Measurements from ENCODE around the gene GRIN1. TPM values are rescaled to one million over a fixed set of nuclear protein-coding genes. Genes with fewer than 3 reads are reported as not detected.

Gene GRIN1
- total and polyA plus RNA-seq, 2 of the 13 experiments (the other 11 are each of a cell fraction or from before 2014, with no cell fraction given) = 0.13 TPM; not detected in 1

GRCh38 chr9:137200311-137201204, 61.6 kb downstream of the GRIN1 start, which contains the start of gene TPRN (continued):
- no peak for TF ChIP-seq RFX3 (CRISPR knock-in tag; IDR thresholded peaks at IDR 0.05)
- TF ChIP-seq, protein P1, sequence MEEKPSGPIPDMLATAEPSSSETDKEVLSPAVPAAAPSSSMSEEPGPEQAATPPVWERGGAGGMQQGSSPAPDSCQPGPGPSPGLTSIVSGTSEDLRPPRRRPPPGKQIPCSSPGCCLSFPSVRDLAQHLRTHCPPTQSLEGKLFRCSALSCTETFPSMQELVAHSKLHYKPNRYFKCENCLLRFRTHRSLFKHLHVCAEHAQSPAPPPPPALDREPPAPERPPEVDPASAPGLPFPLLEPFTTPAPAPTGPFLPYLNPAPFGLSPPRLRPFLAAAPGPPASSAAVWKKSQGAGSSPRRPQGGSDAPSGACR (CRISPR knock-in tag; IDR thresholded peaks at IDR 0.05) = peak; percentile 70; the same call in 1 of the 2 replicates
- TF ChIP-seq, protein P2, sequence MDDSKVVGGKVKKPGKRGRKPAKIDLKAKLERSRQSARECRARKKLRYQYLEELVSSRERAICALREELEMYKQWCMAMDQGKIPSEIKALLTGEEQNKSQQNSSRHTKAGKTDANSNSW (CRISPR knock-in tag; IDR thresholded peaks at IDR 0.05; ENCODE audit: borderline replicate concordance) = no peak
- TF ChIP-seq, protein P3, sequence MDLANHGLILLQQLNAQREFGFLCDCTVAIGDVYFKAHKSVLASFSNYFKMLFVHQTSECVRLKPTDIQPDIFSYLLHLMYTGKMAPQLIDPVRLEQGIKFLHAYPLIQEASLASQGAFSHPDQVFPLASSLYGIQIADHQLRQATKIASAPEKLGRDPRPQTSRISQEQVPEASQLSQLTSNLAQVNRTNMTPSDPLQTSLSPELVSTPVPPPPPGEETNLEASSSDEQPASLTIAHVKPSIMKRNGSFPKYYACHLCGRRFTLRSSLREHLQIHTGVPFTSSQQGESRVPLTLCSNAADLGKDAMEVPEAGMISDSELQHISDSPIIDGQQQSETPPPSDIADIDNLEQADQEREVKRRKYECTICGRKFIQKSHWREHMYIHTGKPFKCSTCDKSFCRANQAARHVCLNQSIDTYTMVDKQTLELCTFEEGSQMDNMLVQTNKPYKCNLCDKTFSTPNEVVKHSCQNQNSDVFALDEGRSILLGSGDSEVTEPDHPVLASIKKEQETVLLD (CRISPR knock-in tag; IDR thresholded peaks at IDR 0.05; ENCODE audit: low read depth) = peak; percentile 91
- no peak for TF ChIP-seq SYNCRIP (IDR thresholded peaks at IDR 0.05; ENCODE audit: insufficient read depth, low read depth, low read length)
- TF ChIP-seq MBNL3 (CRISPR knock-in tag; conservative IDR thresholded peaks at IDR 0.05) = no peak
- TF ChIP-seq ZFP36 (IDR thresholded peaks at IDR 0.05; ENCODE audit: borderline replicate concordance, low read depth, low read length, partially characterized antibody) = no peak
- peak; percentile 87; the same call in 1 of the 2 replicates for TF ChIP-seq DMAP1 (CRISPR knock-in tag; IDR thresholded peaks at IDR 0.05)
- no peak for TF ChIP-seq NR1H2 (CRISPR knock-in tag; IDR thresholded peaks at IDR 0.05; ENCODE audit: borderline replicate concordance, low read depth)
- TF ChIP-seq, protein P4, sequence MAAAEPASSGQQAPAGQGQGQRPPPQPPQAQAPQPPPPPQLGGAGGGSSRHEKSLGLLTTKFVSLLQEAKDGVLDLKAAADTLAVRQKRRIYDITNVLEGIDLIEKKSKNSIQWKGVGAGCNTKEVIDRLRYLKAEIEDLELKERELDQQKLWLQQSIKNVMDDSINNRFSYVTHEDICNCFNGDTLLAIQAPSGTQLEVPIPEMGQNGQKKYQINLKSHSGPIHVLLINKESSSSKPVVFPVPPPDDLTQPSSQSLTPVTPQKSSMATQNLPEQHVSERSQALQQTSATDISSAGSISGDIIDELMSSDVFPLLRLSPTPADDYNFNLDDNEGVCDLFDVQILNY (CRISPR knock-in tag; conservative IDR thresholded peaks at IDR 0.05) = 0 out of 2 replicates have a peak, but pooled peaks have one; percentile 29
- TF ChIP-seq ETV5 (CRISPR knock-in tag; IDR thresholded peaks at IDR 0.05; ENCODE audit: borderline replicate concordance) = peak; percentile 91
- TF ChIP-seq KLF9 (CRISPR knock-in tag; IDR thresholded peaks at IDR 0.05; ENCODE audit: low read depth) = peak; percentile 60; the same call in 1 of the 2 replicates
- no peak for TF ChIP-seq SRSF9 (IDR thresholded peaks at IDR 0.05; ENCODE audit: borderline replicate concordance, insufficient read depth, low read depth, low read length, poor library complexity, severe bottlenecking)
- no peak for TF ChIP-seq HOXD1 (CRISPR knock-in tag; IDR thresholded peaks at IDR 0.05)
- peak; percentile 95 for TF ChIP-seq ZNF772 (CRISPR knock-in tag; IDR thresholded peaks at IDR 0.05)
- TF ChIP-seq ZNF790 (CRISPR knock-in tag; IDR thresholded peaks at IDR 0.05; ENCODE audit: borderline replicate concordance) = peak; percentile 87; the same call in 1 of the 2 replicates
- no peak for TF ChIP-seq ZNF557 (CRISPR knock-in tag; IDR thresholded peaks at IDR 0.05)
- TF ChIP-seq, protein P5, sequence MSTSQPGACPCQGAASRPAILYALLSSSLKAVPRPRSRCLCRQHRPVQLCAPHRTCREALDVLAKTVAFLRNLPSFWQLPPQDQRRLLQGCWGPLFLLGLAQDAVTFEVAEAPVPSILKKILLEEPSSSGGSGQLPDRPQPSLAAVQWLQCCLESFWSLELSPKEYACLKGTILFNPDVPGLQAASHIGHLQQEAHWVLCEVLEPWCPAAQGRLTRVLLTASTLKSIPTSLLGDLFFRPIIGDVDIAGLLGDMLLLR (CRISPR knock-in tag; IDR thresholded peaks at IDR 0.05) = no peak; the same call in 1 of the 2 replicates
- peak; percentile 75; the same call in 1 of the 2 replicates for TF ChIP-seq ZKSCAN8 (CRISPR knock-in tag; IDR thresholded peaks at IDR 0.05; ENCODE audit: borderline replicate concordance)
- no peak for TF ChIP-seq ZNF550 (CRISPR knock-in tag; IDR thresholded peaks at IDR 0.05; ENCODE audit: borderline replicate concordance)
- no peak for TF ChIP-seq ZNF30 (CRISPR knock-in tag; IDR thresholded peaks at IDR 0.05)
- no peak for TF ChIP-seq ZNF878 (CRISPR knock-in tag; IDR thresholded peaks at IDR 0.05)
- no peak for TF ChIP-seq ZNF678 (CRISPR knock-in tag; IDR thresholded peaks at IDR 0.05)
- 0 out of 2 replicates have a peak, but pooled peaks have one; percentile 22 for TF ChIP-seq SMYD3 (CRISPR knock-in tag; IDR thresholded peaks at IDR 0.05)
- no peak for TF ChIP-seq SSRP1 (CRISPR knock-in tag; IDR thresholded peaks at IDR 0.05)
- no peak for TF ChIP-seq SALL2 (CRISPR knock-in tag; IDR thresholded peaks at IDR 0.05)
- peak; percentile 72; the same call in 1 of the 2 replicates for TF ChIP-seq ZNF607 (CRISPR knock-in tag; IDR thresholded peaks at IDR 0.05; ENCODE audit: borderline replicate concordance)

Data from HepG2 (cell line).